ENCODE measurements around the gene IL2RA.

DNA sequence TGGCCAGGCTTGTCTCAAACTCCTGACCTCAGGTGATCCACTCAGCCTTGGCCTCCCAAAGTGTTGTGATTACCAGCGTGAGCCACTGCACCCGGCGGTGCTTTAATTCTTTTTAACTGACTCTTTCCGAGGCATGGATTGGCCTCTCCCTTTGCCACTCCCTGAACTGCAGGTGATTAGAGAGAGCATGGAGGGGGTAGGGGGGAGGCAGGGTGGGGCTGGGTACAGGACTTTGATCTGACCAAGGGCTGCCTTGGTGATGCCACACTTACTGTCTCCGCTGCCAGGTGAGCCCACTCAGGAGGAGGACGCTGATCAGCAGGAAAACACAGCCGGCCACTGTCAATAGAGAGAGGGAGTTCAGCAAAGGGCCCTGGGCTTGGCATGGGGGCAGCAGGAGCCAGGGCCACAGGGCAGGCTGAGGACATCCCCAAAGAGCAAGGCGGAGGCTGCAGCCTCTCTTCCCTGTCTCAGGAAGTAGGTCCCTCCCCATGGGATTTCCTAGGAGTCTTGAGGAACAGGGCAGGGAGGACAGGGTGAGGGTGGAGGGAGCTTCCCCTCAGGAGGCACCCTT is 44.3 kb downstream of the IL2RA start:
- TF ChIP-seq, protein P1, sequence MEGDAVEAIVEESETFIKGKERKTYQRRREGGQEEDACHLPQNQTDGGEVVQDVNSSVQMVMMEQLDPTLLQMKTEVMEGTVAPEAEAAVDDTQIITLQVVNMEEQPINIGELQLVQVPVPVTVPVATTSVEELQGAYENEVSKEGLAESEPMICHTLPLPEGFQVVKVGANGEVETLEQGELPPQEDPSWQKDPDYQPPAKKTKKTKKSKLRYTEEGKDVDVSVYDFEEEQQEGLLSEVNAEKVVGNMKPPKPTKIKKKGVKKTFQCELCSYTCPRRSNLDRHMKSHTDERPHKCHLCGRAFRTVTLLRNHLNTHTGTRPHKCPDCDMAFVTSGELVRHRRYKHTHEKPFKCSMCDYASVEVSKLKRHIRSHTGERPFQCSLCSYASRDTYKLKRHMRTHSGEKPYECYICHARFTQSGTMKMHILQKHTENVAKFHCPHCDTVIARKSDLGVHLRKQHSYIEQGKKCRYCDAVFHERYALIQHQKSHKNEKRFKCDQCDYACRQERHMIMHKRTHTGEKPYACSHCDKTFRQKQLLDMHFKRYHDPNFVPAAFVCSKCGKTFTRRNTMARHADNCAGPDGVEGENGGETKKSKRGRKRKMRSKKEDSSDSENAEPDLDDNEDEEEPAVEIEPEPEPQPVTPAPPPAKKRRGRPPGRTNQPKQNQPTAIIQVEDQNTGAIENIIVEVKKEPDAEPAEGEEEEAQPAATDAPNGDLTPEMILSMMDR (IDR thresholded peaks at IDR 0.05) = no peak
- no peak for TF ChIP-seq EP300 (IDR thresholded peaks at IDR 0.05; ENCODE audit: low read depth)
